HepG2 (cell line): ENCODE data around the gene PRSS38.

Experiments used
- CTCF ChIP-seq: sonication (generic); formaldehyde crosslinking; IDR thresholded peaks from 2 replicates; pipeline ENCODE4 v1.5.0; 2020; ENCODE audit warnings: mild to moderate bottlenecking, missing genetic modification reagents, moderate library complexity
- EEA1 ChIP-seq: sonication (generic); formaldehyde crosslinking; IDR thresholded peaks from 2 replicates; pipeline ENCODE4 v1.5.1; 2020; ENCODE audit warnings: mild to moderate bottlenecking, missing genetic modification reagents, borderline replicate concordance
- FOXK2 ChIP-seq: fragments of 450-650 bp; IDR thresholded peaks from 2 replicates; pipeline ENCODE4 v1.6.1; 2016
- HMGXB4 ChIP-seq, 2 experiments: sonication (generic) in 1 of 2; formaldehyde crosslinking in 1 of 2; IDR thresholded peaks; 2 replicates each; pipeline versions ENCODE4 v1.4.0 to v1.6.1; 2018 to 2020; ENCODE audit warnings: missing genetic modification reagents in 2 of 2, borderline replicate concordance in 1 of 2, low read depth in 1 of 2, mild to moderate bottlenecking in 1 of 2, missing biosample characterization in 1 of 2
- KLF16 ChIP-seq, 2 experiments: sonication (generic) in 1 of 2; formaldehyde crosslinking in 1 of 2; IDR thresholded peaks; 2 replicates each; pipeline versions ENCODE4 v1.6.1 to v1.8.0; 2016 to 2023; ENCODE audit warnings: missing genetic modification reagents in 2 of 2, missing compliant biosample characterization in 1 of 2
- NR1H2 ChIP-seq: sonication (generic); formaldehyde crosslinking; IDR thresholded peaks from 2 replicates; pipeline ENCODE4 v1.8.1; 2022; ENCODE audit warnings: low read depth, missing genetic modification reagents, borderline replicate concordance
- PATZ1 ChIP-seq: sonication (generic); formaldehyde crosslinking; IDR thresholded peaks from 2 replicates; pipeline ENCODE4 v1.4.0; 2020; ENCODE audit warnings: missing genetic modification reagents
- RAD21 ChIP-seq: fragments of 450-650 bp; formaldehyde crosslinking; IDR thresholded peaks from 2 replicates; pipeline ENCODE4 v1.5.0; 2020; ENCODE audit warnings: mild to moderate bottlenecking
- TGIF2 ChIP-seq: IDR thresholded peaks from 2 replicates; pipeline ENCODE4 v1.6.1; 2016; ENCODE audit warnings: control low read depth, missing compliant biosample characterization
- ZBTB40 ChIP-seq, 2 experiments: fragments of 450-650 bp in 1 of 2; sonication (generic) in 1 of 2; formaldehyde crosslinking in 1 of 2; IDR thresholded peaks; 2 replicates each; pipeline versions ENCODE4 v1.6.1 to v1.8.0; 2016 to 2022; ENCODE audit warnings: antibody characterized with exemption in 1 of 2, mild to moderate bottlenecking in 1 of 2, missing genetic modification reagents in 1 of 2
- ZBTB49 ChIP-seq: sonication (generic); formaldehyde crosslinking; IDR thresholded peaks from 2 replicates; pipeline ENCODE4 v1.4.0; 2020; ENCODE audit warnings: missing genetic modification reagents, borderline replicate concordance
- ZNF335 ChIP-seq: sonication (generic); formaldehyde crosslinking; IDR thresholded peaks from 2 replicates; pipeline ENCODE4 v1.4.0; 2020; ENCODE audit warnings: missing genetic modification reagents
- ZNF343 ChIP-seq: sonication (generic); formaldehyde crosslinking; IDR thresholded peaks from 2 replicates; pipeline ENCODE4 v1.4.0; 2020; ENCODE audit warnings: mild to moderate bottlenecking, missing genetic modification reagents

GRCh38 chr1:227792216-227793078, 23.0 kb upstream of the PRSS38 start:
- TF ChIP-seq ZBTB40 (IDR thresholded peaks at IDR 0.05) (no peak), ZBTB40 (CRISPR knock-in tag; IDR thresholded peaks at IDR 0.05) (no peak), HMGXB4 (CRISPR knock-in tag; IDR thresholded peaks at IDR 0.05; ENCODE audit: borderline replicate concordance in 1 of 2, low read depth in 1 of 2) (no peak), PATZ1 (CRISPR knock-in tag) (no peak), FOXK2 (no peak), RAD21 (CRISPR knock-in tag) (no peak), CTCF (CRISPR knock-in tag) (peak; percentile 51), TGIF2 (CRISPR knock-in tag) (no peak), KLF16 (CRISPR knock-in tag; IDR thresholded peaks at IDR 0.05) (no peak), ZNF335 (no peak), ZBTB49 (no peak), NR1H2 (CRISPR knock-in tag) (no peak), EEA1 (no peak), ZNF343 (CRISPR knock-in tag) (no peak)
